OCI-LY1 (cell line): Measurements from ENCODE around the gene SDK2.

Experiments used
- CTCF ChIP-seq: fragments of 200-600 bp; sonication (generic), shearing (Covaris generic); IDR thresholded peaks from 2 replicates; pipeline ENCODE4 v1.5.1; 2017; ENCODE audit warnings: mild to moderate bottlenecking, antibody characterized with exemption, low read length, moderate library complexity, mixed read lengths
- EZH2 ChIP-seq: fragments of 200-600 bp; sonication (generic), shearing (Covaris generic); IDR thresholded peaks from 2 replicates; pipeline ENCODE4 v1.8.0; 2017; ENCODE audit warnings: borderline replicate concordance, mixed run types, mild to moderate bottlenecking, antibody characterized with exemption, low read length, moderate library complexity, mixed read lengths

- TF ChIP-seq CTCF (no peak), EZH2 (no peak)
These were observed 191.2 kb downstream of the SDK2 start for GRCh38 chr17:73453090-73453489.
